Glutamatergic neuron (in vitro differentiated cells): ENCODE data around the gene RBP2. TPM values are rescaled to one million over a fixed set of nuclear protein-coding genes. Genes with fewer than 3 reads are reported as not detected.

Source experiments
- DNase-seq: peaks from one replicate; pipeline ENCODE4 v3.0.0; 2022
- H3K27ac Mint-ChIP-seq: one replicate; pipeline ENCODE4 v1.8.0; 2020; ENCODE audit warnings: mild to moderate bottlenecking, mixed read lengths, inconsistent platforms; ENCODE audit not compliant: unreplicated experiment
- H3K27me3 Mint-ChIP-seq: one replicate; pipeline ENCODE4 v1.8.0; 2020; ENCODE audit warnings: mild to moderate bottlenecking, moderate library complexity, mixed read lengths, inconsistent platforms; ENCODE audit not compliant: unreplicated experiment
- H3K36me3 Mint-ChIP-seq: one replicate; pipeline ENCODE4 v1.8.0; 2020; ENCODE audit warnings: mild to moderate bottlenecking, mixed read lengths, inconsistent platforms; ENCODE audit not compliant: unreplicated experiment
- H3K4me1 Mint-ChIP-seq: one replicate; pipeline ENCODE4 v1.8.0; 2020; ENCODE audit warnings: mild to moderate bottlenecking, low read depth, mixed read lengths, inconsistent platforms; ENCODE audit not compliant: unreplicated experiment
- H3K4me3 Mint-ChIP-seq: one replicate; pipeline ENCODE4 v1.8.0; 2020; ENCODE audit warnings: mild to moderate bottlenecking, mixed read lengths, inconsistent platforms; ENCODE audit not compliant: unreplicated experiment
- H3K9me3 Mint-ChIP-seq: one replicate; pipeline ENCODE4 v1.8.0; 2020; ENCODE audit warnings: mild to moderate bottlenecking, moderate library complexity, mixed read lengths, inconsistent platforms; ENCODE audit not compliant: unreplicated experiment
- total RNA-seq: library from RNA; stranded (reverse); fragmentation: NEBNext Ultra II Directional; extraction: Animal tissue kit (Norgen Biotek cat#: 25700); gene quantifications from one replicate; pipeline ENCODE4 v1.2.1, GENCODE V29; 2021; ENCODE audit not compliant: unreplicated experiment
- TF ChIP-seq, protein P1 (sequence below): fragments of 200-600 bp; sonication (generic); IDR thresholded peaks from one replicate; pipeline ENCODE4 v1.5.0; 2021; ENCODE audit not compliant: partially characterized antibody, unreplicated experiment

RBP2 gene
- total RNA-seq, 1 donor from 2014 or later = not detected

DNA sequence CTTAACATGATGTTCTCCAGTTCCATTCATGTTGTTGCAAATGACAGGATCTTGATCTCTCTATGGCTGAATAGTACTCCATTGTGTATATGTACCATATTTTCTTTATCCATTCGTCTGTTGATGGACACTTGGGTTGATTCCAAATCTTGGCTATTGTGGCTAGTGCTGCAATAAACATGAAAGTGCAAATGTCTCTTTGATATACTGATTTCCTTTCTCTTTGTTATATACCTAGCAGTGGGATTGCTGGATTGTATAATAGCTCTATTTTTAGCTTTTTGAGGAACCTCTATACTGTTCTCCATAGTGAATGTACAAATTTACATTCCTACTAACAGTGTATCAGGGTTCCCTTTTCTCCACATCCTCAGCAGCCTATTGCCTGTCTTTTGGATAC is 5.9 kb upstream of the RBP2 start:
- Mint-ChIP-seq H3K27ac (no peak overlapping the region), H3K36me3 (no peaks in the 10 kb centered on the region), H3K4me3 (no peak overlapping the region), H3K9me3 (no peaks in the 10 kb centered on the region), H3K27me3 (peaks cover 2% of the 10 kb centered on the region), H3K4me1 (no peaks in the 10 kb centered on the region)
- DNase-seq = no peak
- TF ChIP-seq, protein P1, sequence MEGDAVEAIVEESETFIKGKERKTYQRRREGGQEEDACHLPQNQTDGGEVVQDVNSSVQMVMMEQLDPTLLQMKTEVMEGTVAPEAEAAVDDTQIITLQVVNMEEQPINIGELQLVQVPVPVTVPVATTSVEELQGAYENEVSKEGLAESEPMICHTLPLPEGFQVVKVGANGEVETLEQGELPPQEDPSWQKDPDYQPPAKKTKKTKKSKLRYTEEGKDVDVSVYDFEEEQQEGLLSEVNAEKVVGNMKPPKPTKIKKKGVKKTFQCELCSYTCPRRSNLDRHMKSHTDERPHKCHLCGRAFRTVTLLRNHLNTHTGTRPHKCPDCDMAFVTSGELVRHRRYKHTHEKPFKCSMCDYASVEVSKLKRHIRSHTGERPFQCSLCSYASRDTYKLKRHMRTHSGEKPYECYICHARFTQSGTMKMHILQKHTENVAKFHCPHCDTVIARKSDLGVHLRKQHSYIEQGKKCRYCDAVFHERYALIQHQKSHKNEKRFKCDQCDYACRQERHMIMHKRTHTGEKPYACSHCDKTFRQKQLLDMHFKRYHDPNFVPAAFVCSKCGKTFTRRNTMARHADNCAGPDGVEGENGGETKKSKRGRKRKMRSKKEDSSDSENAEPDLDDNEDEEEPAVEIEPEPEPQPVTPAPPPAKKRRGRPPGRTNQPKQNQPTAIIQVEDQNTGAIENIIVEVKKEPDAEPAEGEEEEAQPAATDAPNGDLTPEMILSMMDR = no peak

DNA sequence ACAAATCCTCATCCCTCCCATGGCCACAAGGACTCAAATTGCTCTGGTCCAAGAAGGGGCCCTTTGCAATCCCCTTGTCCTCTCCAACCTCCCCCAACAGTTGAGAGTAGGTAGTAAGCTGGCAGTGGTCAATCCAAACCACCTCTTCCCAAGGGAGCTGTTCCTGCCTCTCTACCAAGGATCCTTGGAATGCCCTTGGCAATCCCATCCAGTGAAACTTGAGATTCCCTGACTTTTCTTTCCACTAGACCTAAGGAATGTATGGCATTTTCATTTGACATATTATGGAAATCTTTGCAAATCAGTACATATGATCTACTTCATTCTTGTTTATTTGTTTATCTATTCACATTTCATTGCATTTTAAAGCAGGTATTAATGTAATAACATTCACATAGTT is 4.8 kb upstream of the RBP2 start:
- Mint-ChIP-seq H3K9me3 (no peaks in the 10 kb centered on the region), H3K36me3 (no peaks in the 10 kb centered on the region), H3K27me3 (peaks cover 2% of the 10 kb centered on the region), H3K4me1 (no peaks in the 10 kb centered on the region), H3K27ac (no peak overlapping the region), H3K4me3 (no peak overlapping the region)
- DNase-seq = no peak
- TF ChIP-seq, protein P1 = no peak

DNA sequence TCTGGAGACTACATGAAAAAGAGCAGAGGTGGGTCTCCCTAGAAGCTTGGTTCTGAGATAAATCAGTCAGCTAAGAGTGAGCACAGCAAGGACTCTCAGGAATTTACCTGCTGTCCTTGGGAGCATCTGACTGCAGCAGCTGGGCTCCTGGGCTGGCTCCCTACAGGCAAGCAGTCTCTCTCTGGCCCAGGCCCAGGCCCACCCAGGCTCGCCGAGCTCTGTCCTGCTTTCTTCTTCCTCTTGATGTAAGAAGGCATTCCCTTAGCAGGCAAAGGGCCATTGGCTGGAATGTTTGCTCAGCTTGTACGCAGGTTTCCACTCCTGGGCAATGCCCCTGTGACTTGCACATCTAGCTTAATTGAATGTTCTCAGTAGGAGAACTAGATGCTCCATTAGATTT is 4.3 kb upstream of the RBP2 start:
- TF ChIP-seq, protein P1 = no peak
- no peak overlapping the region for H3K4me3 Mint-ChIP-seq

DNA sequence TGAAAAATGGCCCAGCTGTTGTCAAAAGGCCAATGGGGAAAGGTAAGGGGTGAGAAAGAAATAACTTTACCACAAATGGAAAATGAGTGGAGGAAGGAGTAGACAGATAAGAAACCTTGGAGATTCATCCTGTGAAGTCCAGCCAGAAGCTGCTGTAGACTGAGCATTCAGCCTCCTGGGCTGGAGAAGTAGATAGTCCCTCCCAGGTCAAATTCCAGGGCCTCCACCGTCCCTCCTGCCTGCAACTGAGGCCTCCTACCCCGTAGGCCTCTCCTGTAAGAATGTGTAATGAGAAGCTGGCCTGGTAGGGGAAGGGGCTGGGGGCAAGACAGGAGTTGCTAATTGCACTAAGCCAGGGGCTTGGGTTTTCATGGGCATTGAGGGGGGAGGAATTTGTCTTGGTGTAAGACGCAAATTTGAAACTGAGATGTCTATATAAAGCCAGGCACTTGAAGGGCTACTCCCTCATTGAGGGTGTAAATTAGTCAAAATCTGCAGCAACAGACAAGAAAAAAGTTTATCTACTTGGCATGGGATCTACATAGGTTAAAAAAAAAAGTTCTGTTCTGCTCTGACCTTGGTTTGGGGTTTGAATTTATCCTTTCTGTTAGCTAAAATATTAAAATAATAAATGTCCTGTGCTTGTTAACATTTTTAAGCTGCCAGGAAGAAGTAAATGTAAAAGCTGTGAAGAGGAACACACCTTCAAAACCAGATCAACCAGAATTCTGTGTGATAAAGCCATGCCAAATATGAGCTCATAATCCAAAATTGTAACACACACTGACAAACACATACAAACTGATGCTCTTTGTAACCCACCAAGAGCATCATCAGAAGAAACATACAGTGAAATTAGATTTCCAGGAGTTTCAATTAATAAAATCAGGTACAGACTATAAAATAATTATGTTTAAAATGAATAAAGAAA is 1.7 kb upstream of the RBP2 start:
- H3K4me3 Mint-ChIP-seq = no peak overlapping the region
- H3K36me3 Mint-ChIP-seq = no peaks in the 10 kb centered on the region
- H3K9me3 Mint-ChIP-seq = peaks cover under 1% of the 10 kb centered on the region
- DNase-seq = no peak
- no peak overlapping the region for H3K27ac Mint-ChIP-seq
- H3K4me1 Mint-ChIP-seq = no peaks in the 10 kb centered on the region
- TF ChIP-seq, protein P1 = no peak
- H3K27me3 Mint-ChIP-seq = peaks cover 2% of the 10 kb centered on the region

More for the DNA sequence above, 4.3 kb upstream of the RBP2 start:
- Mint-ChIP-seq H3K27ac (no peak overlapping the region), H3K9me3 (no peaks in the 10 kb centered on the region), H3K4me1 (no peaks in the 10 kb centered on the region), H3K36me3 (no peaks in the 10 kb centered on the region), H3K27me3 (peaks cover 2% of the 10 kb centered on the region)
- DNase-seq = no peak

DNA sequence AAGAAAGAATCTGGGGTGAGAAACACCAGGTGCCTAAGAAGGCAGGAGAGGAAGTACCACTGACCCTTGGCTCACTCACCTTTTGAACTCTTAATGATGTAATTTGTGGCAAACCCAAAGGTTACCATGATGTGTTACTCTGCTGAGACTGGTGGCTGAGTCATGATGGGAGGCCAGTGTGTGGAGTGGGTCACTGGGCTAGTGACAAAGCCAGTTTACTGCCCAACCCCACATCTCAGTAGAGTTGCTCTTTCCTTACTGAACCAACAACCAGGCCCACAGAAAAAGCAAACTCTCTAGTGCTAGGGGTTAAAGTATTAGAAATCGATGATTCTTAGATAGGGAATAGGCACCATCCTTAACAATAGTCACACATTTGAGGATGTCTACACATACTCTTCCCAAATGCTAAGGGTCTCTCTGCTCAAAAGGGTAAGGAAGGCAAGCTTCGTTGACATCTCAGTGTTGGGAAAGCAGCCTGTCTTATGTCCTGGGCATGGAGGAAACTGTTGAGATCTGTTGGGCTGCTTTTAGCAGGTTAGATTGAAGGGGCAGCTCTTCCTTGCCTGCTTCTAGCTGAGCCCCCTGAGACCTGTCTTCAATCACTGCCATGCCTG is 3.1 kb downstream of the RBP2 start:
- H3K27ac Mint-ChIP-seq = no peak overlapping the region
- no peaks in the 10 kb centered on the region for H3K4me1 Mint-ChIP-seq
- no peaks in the 10 kb centered on the region for H3K36me3 Mint-ChIP-seq
- TF ChIP-seq, protein P1 = no peak
- peaks cover 2% of the 10 kb centered on the region for H3K9me3 Mint-ChIP-seq
- DNase-seq = no peak
- H3K4me3 Mint-ChIP-seq = no peak overlapping the region
- no peaks in the 10 kb centered on the region for H3K27me3 Mint-ChIP-seq
